Transverse colon (tissue), 3 donors: ENCODE results near the gene REX1BD.

Experiments used
- CTCF ChIP-seq, 5 experiments: fragments of 200-600 bp in 3 of 5; fragments of 450-650 bp in 2 of 5; sonication (generic) in 3 of 5; IDR thresholded peaks; 1 replicate in 2 of 5; 2 replicates in 3 of 5; pipeline ENCODE4 v1.5.1; 2016 to 2017; ENCODE audit warnings: antibody characterized with exemption in 5 of 5, inconsistent platforms in 3 of 5, mild to moderate bottlenecking in 2 of 5, moderate library complexity in 1 of 5
- POLR2A ChIP-seq: fragments of 450-650 bp; IDR thresholded peaks from one replicate; pipeline ENCODE4 v1.6.1; 2016; ENCODE audit warnings: antibody characterized with exemption, mild to moderate bottlenecking, moderate library complexity

GRCh38 chr19:18635831-18636182 is 47.2 kb downstream of the REX1BD start:
- TF ChIP-seq CTCF (IDR thresholded peaks at IDR 0.05) (no peak), POLR2A (no peak)
